Measurements from ENCODE around the gene DYNLT3. TPM values are rescaled to one million over a fixed set of nuclear protein-coding genes. Genes with fewer than 3 reads are reported as not detected.

Gene DYNLT3, protein sequence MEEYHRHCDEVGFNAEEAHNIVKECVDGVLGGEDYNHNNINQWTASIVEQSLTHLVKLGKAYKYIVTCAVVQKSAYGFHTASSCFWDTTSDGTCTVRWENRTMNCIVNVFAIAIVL
- polyA plus RNA-seq (2013, experiment 1 of 2; ENCODE audit: insufficient read length): 27.6 TPM
- 29.1 TPM for polyA plus RNA-seq (2013, experiment 2 of 2; ENCODE audit: insufficient read length)

DNA sequence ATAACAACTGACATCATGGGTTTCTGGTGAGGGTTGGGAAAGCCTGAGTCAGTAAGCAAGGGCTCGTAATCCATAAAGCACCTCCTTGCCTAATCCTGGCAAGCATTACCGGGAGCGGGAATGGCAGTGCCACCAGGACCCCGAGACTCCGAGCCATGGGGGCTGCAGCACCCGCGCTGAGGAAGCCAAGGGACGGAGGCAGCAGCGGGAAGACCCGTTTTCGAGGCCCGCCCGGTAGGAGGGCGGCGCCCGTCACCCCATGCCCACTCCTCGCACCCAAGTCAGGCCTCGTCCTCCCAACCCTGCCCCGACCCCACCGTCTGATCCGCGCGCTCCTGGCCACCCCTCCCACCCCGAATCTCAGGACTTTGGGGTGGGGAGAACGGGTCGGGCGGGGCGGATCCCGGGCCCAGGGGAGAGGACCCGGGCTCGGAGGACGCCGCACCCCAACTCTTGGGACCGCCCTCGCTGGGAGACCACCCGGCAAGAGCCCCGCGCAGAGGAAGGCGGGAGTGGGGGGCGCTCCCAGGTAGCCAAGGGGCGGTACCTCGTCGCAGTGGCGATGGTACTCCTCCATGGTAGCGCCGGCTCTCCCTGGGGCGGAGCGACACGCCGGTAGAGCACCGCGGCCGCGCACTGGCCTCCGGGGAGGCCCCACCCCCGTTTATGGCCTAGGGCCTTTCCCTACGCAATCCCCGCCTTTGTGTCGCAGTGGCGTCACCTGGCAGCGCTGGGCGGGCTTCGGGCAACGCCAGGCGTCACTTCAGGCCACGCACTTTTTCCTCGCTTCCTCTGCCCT, at the start of gene DYNLT3:
Gene DYNLT3, minus strand, starts transcription at position 638 of the 799 bp plus-strand sequence. Its CDS starts 61 bp downstream, at position 577.
- peak; percentile 72 for DNase-seq

DNA sequence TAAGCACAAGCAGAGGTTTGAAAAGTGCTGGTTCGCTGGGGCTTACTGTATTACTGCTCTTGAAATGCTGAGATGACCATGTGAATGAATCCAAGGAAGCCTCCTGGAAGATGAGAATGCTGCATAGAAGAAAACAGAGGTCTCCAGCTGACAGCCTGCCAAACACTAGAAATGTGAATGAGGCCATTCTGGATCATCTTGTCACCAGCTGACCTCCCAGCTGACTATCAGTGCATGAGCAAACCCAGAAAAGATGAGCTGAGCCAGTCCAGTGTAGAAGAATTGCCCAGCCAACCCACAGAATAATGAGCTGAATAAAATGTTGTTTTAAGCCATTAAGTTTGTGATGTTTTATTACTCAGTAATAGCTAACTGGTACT, 49.1 kb upstream of the DYNLT3 start:
- no peak for DNase-seq

DNA sequence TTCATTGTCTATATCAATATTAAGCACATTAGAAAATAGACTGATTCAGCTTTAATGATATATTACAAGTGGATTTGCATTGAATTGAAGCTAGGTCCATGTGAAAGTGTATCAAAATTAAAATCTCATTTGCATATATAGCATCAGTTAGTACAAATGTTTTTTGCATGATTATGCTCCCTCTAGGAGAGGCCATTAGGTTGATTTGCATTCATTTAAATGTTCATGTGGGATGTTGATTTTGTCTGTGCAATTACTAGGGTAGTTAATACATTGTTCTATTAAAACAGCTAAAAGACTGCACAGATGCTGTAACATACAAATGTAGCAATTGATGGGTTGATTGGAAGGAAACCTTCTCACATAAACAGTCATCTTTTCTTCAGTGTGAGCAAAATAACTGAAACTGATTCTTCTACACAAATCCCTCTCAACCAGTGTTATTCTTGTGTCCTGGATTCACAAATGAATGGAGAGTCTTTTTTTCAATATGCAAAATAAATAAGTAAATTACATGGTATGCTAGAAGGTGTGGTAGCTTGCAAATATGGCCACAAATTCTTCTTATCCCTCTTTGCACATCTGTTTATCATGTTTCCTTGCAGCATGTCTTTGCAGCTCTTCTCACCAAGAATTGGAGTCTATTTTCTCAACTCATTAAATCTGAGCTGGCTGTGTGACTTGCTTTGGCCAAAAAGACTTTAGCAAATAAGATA, 48.6 kb upstream of the DYNLT3 start:
- no peak for DNase-seq

DNA sequence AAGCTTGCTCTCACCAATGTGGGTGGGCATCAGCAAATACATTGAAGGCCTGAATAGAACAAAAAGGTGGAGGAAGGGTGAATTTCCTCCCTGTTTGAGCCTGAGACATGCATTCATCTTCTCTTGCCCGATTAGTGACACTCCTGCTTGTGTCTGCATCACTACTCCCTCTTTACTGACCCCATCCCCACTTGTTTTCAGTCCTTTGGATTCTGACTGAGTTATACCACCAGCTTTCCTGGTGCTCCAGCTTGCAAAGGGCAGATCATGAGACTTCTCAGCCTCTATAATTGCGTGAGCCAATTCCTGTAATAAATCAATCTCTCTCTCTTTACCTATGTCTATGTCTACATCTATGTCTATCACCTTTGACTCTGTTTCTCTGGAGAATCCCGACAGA, 47.4 kb upstream of the DYNLT3 start:
- DNase-seq: no peak

DNA sequence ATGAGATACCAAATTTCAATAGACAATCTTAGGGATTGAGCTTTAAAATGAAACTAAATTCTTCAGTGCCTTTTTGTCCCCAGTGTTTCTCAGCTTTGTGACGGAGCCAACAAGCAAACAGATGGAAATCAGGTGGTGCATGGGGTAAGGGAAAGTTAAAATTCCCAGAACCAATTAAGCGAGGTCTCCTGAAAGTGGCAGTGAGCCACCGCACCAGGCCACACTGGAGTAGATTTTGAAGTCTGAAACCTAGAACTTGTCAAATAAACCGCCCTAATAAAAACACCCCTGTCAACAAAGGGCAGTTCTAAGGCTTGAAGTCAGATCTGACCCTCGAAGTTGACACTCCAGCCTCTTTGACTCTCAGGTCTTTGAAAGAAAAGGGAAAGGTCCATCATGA, 40.6 kb upstream of the DYNLT3 start:
- no peak for DNase-seq

DNA sequence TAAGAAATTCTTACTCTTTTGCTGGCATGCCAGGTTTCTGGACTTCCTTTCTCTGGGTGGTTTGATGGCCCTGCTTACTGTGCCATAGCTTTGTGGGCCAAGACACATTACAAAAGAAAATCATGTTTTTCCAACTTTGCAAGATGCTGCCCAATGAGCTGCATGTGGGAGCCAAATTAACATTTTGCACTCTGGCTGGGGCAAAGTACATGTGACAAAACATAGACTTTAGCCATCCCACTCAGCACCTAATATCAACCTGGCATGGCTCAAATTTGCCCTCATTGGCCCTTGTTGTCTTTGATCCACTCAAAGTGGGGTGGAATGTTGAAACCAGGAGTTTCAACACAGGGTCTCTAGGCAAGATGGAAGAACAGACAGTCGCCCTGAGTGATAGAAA, 40.0 kb upstream of the DYNLT3 start:
- no peak for DNase-seq

DNA sequence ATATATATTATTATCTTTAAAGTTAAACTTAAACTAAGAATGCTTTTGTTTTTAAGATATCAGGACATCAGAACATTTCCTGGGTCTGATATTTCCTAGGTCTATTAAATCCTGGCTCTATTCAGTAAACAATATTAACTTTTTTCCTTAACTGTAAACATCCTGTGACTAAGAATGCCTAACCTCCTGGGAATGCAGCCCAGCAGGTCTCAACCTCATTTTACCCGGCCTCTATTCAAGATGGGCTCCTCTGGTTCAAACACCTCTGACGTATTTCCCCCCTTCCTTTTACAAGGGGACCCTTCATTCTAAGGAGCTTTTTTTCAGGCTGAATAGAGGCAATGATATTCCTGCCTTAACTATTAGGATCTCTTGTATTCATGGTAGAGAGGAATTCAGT, 35.8 kb upstream of the DYNLT3 start:
- DNase-seq: no peak

DNA sequence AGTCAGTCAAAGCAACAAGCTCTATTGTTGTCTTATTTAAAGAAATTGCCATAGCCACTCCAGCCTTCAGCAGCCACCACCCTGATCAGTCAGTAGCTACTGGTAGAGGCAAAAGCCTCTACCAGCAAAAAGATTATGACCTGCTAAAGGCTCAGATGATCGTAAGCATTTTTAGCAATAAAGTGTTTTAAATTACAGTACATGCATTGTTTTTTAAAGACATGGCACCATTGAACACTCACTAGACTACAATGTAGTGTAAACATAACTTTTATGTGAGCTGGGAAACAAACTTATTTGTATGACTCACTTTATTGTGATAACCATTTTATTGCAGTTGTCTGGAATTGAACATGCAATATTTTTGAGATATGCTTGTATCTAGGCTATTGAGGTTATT, 32.3 kb upstream of the DYNLT3 start:
- no peak for DNase-seq

DNA sequence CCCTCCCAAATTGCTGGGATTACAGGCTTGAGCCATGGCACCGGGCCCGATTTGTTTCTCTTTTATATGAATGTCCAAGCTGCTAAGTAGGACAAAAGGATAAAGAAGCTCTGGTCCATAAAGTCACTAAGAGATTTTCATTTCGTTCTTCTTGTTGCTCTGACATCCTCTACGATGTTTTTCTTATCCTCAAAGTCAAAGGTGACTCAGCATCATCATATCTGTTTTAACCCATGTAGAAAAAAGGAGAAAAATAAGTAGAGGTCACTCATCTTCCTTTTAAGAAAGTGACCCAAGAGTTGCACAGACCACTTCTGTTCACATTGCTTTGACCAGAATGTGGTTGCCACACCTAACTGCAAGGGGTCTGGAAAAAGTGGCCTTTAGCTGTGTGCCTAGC, 29.3 kb upstream of the DYNLT3 start:
- no peak for DNase-seq

DNA sequence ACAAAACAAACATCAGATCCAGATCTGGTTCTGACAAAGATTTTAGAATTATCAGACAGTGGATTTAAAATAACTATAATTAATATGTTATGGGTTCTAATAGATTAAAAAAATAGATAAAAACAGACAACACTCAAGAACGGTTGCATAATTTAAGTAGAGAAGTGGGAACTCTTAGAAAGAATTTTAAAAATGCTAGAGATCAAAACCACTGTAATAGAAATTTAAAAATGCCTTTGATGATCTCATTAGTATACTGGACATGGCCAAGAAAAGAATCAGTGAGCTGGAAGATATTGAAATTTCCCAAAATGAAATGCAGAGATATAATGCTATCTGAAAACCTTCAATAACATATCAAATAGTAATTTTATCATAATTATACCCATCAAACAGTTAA, 28.3 kb upstream of the DYNLT3 start:
- no peak for DNase-seq

DNA sequence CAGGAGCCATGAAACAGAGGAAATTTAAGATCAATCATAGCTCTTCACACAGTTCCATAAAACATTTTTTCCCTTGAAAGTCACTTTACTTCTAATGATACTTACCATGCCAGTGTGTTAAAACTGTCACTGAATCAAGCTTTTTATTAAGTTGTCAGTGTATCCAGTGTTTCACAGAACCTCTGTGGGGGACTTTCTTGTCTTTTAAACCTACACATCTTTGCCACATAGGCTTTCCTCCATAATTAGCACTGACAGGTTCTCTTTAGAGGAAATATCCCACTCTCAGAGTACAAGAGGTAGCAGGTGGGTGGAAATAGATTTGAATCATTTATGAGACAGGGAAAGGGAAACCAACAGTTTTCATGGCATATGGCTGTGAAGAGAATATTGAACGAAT, 25.8 kb upstream of the DYNLT3 start:
- DNase-seq: no peak

DNA sequence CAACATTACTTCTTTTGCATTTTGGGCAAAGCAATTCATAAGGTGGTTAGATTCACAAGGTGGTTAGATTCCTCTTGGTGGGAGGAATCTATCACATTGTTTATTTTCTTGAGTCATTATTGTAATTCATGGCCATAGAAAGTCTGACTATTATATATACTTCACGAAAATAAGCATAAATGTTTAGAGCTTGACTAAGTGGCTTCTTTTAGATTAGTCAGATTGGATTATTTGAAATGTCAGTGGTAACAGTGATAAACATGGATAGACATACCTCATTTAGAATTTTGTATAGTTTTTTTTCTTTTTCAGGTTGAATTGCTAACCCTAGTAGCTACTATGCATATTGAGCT, 24.9 kb upstream of the DYNLT3 start:
- no peak for DNase-seq

DNA sequence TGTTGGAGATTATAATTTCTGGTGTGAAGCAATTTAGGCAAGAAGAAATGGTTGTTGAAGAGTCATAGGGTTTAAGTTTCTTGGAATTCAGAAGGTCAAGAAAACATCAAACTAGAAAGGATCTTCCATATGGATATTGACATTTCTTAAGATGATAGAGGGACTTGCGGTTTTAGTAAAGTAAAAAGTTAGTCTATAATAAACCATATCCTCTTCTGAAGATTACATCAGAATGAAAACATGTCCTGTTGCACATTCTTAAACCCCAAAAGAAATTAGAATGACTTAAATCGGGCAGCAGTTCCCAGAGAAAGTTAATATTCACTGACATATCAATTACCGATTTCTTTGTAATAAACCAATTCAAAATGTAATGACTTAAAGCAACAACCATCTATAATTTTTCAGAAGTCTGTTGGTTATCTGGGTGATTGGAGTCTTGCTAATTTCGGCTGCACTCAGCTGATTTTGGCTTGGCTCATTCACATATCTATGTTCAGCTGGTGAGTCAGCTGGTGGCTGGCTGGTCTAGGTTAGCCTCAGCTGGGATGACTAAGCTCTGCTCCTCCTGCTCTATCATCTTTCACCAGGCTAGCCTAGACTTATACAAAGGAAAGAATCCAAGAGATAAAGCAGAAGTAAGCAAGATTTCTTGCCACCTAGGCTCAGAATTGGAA, 24.4 kb upstream of the DYNLT3 start:
- peak; percentile 86 for DNase-seq

DNA sequence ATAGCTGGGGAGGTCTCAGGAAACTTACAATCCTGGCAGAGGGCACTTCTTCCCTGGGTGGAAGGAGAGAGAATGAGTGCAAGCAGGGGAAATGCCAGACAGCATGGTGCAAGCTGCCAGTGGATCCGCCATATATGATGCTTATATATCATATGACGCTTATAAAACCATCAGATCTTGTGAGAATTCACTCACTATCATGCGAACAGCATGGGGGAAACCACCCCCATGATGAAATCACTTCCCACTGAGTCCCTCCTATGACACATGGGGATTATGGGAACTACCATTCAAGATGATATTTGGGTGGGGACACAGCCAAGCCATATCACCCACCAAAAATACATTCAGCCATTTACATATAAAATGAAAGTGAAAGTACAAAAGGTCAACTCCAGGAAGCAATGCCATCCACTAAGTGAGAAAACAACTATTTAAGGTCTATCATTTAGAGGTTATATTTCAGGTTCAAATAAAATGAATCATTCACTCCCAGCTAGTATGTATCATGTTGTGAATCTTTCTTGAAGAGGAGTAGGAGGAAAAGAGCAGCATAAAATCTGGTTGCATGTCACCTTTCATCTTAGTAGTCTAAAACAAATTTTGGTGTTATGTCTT, 20.3 kb upstream of the DYNLT3 start:
- DNase-seq: no peak

DNA sequence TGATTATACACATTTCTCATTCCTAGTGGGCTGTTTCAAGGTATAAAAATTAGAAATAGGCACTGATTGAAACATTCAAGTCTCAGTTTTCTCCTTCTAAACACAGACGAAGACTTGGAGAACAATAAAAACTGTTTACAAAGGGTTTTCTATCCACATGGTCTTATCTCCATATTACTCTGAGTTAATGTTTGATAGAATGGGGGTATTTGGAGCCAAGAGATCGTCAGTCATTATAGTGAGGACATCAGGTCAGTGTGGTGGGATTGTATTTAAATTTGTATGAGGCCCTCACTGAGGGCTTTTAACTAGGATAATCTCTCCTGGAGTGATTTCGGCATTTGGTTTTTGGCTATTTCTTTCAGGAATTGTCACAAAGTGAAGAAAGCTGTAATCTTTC, 16.4 kb upstream of the DYNLT3 start:
- DNase-seq: no peak

DNA sequence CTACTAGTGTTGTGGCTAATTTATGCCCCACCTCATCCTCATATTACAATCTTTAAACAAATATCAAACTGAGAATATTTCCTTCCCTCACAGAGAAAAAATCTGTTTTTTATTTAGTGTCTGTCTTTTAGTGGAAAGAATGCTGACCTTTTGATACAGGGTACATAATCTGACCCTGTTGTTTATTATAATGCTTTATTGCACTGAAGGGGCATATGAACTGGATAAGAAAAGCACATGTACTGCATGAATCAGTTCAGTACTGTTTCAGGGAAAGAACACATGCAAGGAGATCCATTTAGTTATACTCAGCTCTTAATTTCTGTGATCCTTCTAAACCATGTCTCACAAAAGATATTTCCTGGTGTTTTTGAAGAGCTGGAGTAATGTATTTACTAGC, 15.5 kb upstream of the DYNLT3 start:
- DNase-seq: no peak

DNA sequence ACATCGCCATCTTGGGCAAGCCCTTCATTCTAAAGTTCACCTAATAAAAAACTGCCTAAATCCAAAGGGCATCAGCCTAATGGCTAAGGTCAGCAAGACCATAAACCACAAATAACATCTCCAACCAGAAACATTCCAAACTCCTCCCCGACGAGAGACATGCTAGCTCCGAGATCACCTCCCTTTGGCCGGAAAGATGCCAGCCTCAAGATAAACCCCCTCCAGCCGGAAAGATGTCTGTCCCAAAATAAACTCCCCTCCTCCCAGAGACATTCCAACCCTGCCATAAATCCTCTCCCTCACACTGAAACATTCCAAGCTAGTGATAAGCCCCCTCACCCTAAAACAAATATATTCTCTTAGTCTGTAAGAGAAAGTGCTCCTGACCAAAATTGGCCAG, 13.3 kb upstream of the DYNLT3 start:
- DNase-seq: peak; percentile 25

DNA sequence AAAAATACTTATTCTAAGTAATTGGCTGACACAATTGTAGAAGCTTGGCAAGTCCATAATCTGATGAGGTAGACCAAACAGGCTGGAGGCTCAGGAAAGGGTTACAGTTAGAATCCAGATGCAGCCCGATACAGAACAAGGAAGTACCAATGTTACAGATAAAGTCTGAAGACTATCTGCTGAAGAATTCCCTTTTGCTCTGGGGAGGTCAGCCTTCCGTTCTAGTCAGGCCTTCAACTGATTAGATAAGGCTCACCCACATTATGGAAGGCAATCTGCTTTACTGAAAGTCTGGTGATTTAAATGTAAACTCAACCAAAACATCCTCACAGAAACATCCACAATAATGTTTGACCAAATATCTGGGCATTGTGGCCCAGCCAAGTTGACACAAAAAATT, 7.4 kb upstream of the DYNLT3 start:
- DNase-seq: no peak

DNA sequence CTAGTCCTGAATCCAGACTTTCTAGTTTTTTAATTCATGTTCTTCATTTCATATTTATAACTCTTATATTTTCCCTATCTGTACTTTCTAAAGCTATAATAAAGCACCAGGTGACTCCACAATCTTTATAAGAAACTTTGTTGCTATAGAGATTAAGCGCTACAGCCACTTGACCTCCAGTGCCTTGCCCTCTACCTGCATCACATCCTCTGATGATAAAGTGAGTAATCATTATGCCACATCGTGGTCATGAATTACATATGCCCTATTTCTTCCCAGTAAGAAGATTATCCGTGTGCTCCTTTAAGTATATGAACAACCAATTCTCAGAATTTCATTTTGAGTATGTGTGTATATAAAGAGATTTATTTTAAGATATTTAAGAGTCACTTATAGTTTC, 6.8 kb upstream of the DYNLT3 start:
- no peak for DNase-seq

DNA sequence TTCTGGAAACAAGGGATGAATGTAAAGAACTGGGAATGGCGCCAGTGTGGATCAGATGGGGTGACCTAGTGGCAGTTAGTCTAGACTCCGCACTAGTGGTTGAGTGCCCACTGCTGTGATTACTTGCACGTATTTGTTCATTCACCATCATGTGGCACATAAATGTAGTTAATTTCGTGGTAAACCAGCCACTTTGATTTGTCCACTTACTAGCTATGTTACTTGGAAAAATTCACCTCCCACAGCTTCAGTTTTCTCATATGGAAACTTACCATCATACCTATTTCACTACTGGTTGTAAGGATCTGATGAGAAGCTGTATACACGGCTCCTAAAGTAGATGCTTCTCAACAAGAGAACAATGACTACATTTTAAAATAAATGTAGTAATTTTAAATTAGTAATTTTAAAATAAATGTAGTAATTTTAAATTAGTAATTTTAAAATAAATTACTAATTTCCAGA, 394 bp upstream of the DYNLT3 start:
- DNase-seq: no peak

DNA sequence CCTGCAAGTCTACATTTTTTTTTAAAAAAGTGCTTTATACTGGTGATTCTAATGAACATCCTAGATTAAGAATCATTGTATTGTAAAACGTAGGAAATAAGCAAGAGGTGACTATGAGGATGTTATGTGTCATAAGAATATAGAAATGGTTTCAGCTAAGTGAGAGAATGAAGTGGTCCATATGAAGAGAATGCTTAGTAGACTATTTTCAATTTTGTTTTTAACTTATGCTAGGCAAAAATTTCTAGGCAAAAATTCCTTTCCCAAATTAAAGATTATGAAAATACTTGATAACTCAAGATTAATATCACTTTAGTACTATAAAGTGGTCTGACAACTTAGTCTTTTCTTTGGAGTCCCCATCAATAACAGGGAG, 825 bp downstream of the DYNLT3 start:
- no peak for DNase-seq

DNA sequence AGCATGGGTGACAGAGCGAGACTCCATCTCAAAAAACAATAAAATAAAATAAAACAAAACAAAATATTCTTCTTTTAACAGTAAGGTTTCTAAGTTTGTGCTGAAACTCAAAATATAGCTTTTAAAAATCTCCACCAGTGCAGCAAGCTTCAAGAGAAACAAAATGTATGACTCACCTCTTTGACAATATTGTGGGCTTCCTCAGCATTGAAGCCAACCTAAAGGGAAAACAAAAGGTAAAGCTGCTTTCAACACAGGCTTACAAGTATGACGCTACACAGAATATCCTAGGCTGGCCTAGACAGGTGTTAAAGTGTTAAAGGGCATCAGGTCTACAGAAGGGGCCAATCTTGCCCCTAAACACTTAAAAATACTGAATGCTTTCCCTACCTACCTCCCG, 1.2 kb downstream of the DYNLT3 start:
- no peak for DNase-seq

DNA sequence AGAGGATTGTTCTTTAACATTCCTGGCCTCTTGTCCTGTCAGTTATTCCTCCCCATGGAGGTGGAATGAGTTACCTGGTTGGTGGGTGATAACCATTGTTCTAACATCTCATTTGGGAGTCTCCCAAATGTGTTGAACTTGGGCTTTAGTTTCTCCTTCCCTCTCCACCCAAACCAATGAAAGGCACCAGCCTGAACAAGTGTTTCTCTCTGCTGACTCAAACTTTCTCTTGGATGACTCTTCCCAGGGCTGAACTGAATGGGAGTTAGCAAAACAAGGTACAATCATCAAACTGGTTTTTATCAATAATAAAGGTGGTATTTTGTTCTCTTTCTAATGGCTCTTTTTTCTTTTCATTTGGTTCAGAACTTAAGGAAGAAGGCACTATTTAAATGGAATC, 2.7 kb downstream of the DYNLT3 start:
- no peak for DNase-seq
